ENCODE results near the gene C12orf56. TPM values are rescaled to one million over a fixed set of nuclear protein-coding genes. Genes with fewer than 3 reads are reported as not detected.

Gene C12orf56
- total and polyA plus RNA-seq, 2 donors (not counting 3 experiments of a cell fraction or from before 2014, with no cell fraction given): 0.06 TPM; not detected in 1

DNA sequence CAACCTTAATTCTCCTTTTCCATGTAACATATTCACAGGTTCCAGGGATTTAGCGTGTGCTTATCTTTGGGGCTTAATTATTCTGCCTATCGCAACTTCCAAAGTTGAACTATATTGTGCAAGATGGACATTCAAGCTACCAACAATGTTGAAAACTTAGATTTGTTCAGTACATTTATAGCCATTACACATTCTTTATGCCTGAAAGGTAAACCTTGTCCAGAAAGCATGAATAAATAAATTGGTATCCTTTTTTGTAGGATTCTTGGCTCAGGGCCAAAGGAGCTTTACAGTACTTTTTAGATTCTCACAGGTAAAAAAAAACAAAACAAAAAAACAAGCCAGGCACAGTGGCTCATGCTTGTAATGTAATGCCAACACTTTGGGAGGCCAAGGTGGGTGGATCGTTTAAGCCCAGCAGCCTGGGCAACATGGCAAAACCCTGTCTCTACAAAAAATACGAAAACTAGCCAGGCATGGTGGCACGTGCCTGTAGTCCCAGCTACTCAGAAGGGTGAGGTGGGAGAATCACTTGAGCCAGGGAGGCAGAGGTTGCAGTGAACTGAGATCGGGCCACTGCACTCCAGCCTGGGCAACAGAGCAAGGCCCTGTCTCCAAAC is 3.3 kb downstream of the C12orf56 start:
- Histone ChIP-seq H3K4me2 (ENCODE audit: insufficient read depth, low read length) (no peak overlapping the region), H3K27me3 (ENCODE audit: control insufficient read depth in 2 of 2, insufficient read depth in 2 of 2, low read length in 2 of 2) (peaks cover 3 to 5% of the 10 kb centered on the region in 2 experiments), H3K9me3 (replicated peaks; ENCODE audit: control insufficient read depth, insufficient read depth, low read length) (no peaks in the 10 kb centered on the region), H3K79me2 (ENCODE audit: control insufficient read depth, insufficient read depth, low read length) (no peaks in the 10 kb centered on the region), H2AFZ (ENCODE audit: low read depth, low read length) (no peak overlapping the region), H3K4me3 (replicated peaks in 1 of 3; ENCODE audit: insufficient read depth in 1 of 3, low read depth in 1 of 3, low read length in 3 of 3) (no peak overlapping the region), H3K27ac (ENCODE audit: insufficient read depth, low read depth, low read length) (no peak overlapping the region), H3K36me3 (ENCODE audit: control insufficient read depth in 2 of 2, extremely low read depth in 1 of 2, insufficient read depth in 2 of 2, low read length in 2 of 2) (no peaks in the 10 kb centered on the region), H3K4me1 (ENCODE audit: control insufficient read depth, extremely low read depth, insufficient read depth, low read length) (no peaks in the 10 kb centered on the region), H4K20me1 (replicated peaks; ENCODE audit: control insufficient read depth, extremely low read depth, insufficient read depth, low read length) (no peaks in the 10 kb centered on the region), H3K9me1 (replicated peaks; ENCODE audit: control insufficient read depth, extremely low read depth, insufficient read depth, low read length) (no peaks in the 10 kb centered on the region), H3K9ac (replicated peaks; ENCODE audit: extremely low read depth, insufficient read depth, low read length) (no peak overlapping the region)
- TF ChIP-seq GATA2 (IDR thresholded peaks at IDR 0.05; ENCODE audit: insufficient read depth, insufficient read length, low read depth, low read length) (no peak), POLR2A (IDR thresholded peaks at IDR 0.05; ENCODE audit: low read depth, low read length) (no peak)
- intact Hi-C loops (cut with micrococcal nuclease): no loop called here
- dilution Hi-C loops (cut with MboI; ENCODE audit: extremely low pct_ligation_motif_present, low sequenced_read_pairs): no loop called here
- FAIRE-seq: no peak
- CTCF ChIA-PET: interaction anchor here (1.0 kb wide), 1 partner anchor 586 kb away, joined by 3 read pairs; no protein-coding TSS in a partner anchor
- no TSS peak for BruUV-seq (replicated peaks)
- POLR2A ChIA-PET: interaction anchor here (0.6 kb wide), 1 partner anchor 556 kb away, joined by 3 read pairs; no protein-coding TSS in a partner anchor
- DNase-seq (ENCODE audit: low read depth, low spot score): no peak

DNA sequence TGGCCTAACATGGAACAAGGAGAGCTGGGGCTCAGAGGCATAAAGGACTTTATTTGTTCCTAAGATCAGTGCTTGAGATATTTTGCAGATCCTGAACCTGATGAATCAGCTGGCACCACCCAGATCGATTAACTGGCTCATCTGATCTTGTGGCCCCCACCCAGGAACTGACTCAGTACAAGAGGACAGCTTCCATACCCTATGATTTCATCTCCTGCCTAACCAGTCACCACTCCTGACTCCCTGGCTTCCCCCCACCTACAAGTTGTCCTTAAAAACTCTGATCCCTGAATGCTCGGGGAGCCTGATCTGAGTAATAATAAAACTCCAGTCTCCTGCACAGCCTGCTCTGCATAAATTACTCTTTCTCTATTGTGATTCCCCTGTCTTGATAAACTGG is 5.1 kb downstream of the C12orf56 start:
- Histone ChIP-seq H3K9ac (replicated peaks; ENCODE audit: extremely low read depth, insufficient read depth, low read length) (no peak overlapping the region), H3K79me2 (ENCODE audit: control insufficient read depth, insufficient read depth, low read length) (no peaks in the 10 kb centered on the region), H3K4me3 (replicated peaks in 1 of 3; ENCODE audit: insufficient read depth in 1 of 3, low read depth in 1 of 3, low read length in 3 of 3) (no peak overlapping the region), H4K20me1 (replicated peaks; ENCODE audit: control insufficient read depth, extremely low read depth, insufficient read depth, low read length) (no peaks in the 10 kb centered on the region), H3K4me2 (ENCODE audit: insufficient read depth, low read length) (no peak overlapping the region), H3K9me1 (replicated peaks; ENCODE audit: control insufficient read depth, extremely low read depth, insufficient read depth, low read length) (no peaks in the 10 kb centered on the region), H3K27ac (ENCODE audit: insufficient read depth, low read depth, low read length) (no peak overlapping the region), H2AFZ (ENCODE audit: low read depth, low read length) (no peak overlapping the region), H3K27me3 (ENCODE audit: control insufficient read depth in 2 of 2, insufficient read depth in 2 of 2, low read length in 2 of 2) (peaks cover 3 to 5% of the 10 kb centered on the region in 2 experiments), H3K36me3 (ENCODE audit: control insufficient read depth in 2 of 2, extremely low read depth in 1 of 2, insufficient read depth in 2 of 2, low read length in 2 of 2) (no peaks in the 10 kb centered on the region), H3K4me1 (ENCODE audit: control insufficient read depth, extremely low read depth, insufficient read depth, low read length) (no peaks in the 10 kb centered on the region), H3K9me3 (replicated peaks; ENCODE audit: control insufficient read depth, insufficient read depth, low read length) (no peaks in the 10 kb centered on the region)
- ChIA-PET POLR2A (no interaction called here), CTCF (interaction anchor here (0.9 kb wide), 1 partner anchor 13 kb away, joined by 4 read pairs; no protein-coding TSS in a partner anchor)
- dilution Hi-C loops (cut with MboI; ENCODE audit: extremely low pct_ligation_motif_present, low sequenced_read_pairs): no loop called here
- TF ChIP-seq CTCF (IDR thresholded peaks at IDR 0.05; ENCODE audit: extremely low read depth in 1 of 2, insufficient read depth in 1 of 2, low read depth in 1 of 2, low read length in 2 of 2): no peak
- no peak for TF ChIP-seq POLR2A (IDR thresholded peaks at IDR 0.05; ENCODE audit: low read depth, low read length)
- no peak for TF ChIP-seq EZH2 (IDR thresholded peaks at IDR 0.05; ENCODE audit: borderline replicate concordance, low read depth, low read length, severe bottlenecking)
- TF ChIP-seq, protein P1, sequence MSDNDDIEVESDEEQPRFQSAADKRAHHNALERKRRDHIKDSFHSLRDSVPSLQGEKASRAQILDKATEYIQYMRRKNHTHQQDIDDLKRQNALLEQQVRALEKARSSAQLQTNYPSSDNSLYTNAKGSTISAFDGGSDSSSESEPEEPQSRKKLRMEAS (IDR thresholded peaks at IDR 0.05; ENCODE audit: insufficient read depth, insufficient read length): no peak
- TF ChIP-seq GATA2 (IDR thresholded peaks at IDR 0.05; ENCODE audit: insufficient read depth, insufficient read length, low read depth, low read length): no peak
- TF ChIP-seq FOS (IDR thresholded peaks at IDR 0.05; ENCODE audit: borderline replicate concordance, insufficient read depth, low read length): no peak
- no peak for TF ChIP-seq JUN (IDR thresholded peaks at IDR 0.05; ENCODE audit: borderline replicate concordance, insufficient read depth, insufficient read length, low read depth)
- TF ChIP-seq POLR2AphosphoS5 (IDR thresholded peaks at IDR 0.05; ENCODE audit: insufficient read depth, low read depth, low read length): no peak
- no peak for TF ChIP-seq MYC (IDR thresholded peaks at IDR 0.05; ENCODE audit: low read depth, low read length)
- FAIRE-seq (no peak), DNase-seq (ENCODE audit: low read depth, low spot score) (no peak)
- intact Hi-C loops (cut with micrococcal nuclease): no loop called here
- no TSS peak for BruUV-seq (replicated peaks)
